Activated CD4-positive, CD25-positive, alpha-beta regulatory T cell treated with anti-CD3 and anti-CD28 coated beads, Interleukin-2, amount 50 U/mL, for 24 hours (primary cell): ENCODE data around the gene FAR2.
"Not testable (repeated sequence)": the region's sequence is repeated elsewhere in the genome, so short reads cannot be mapped to it uniquely, and the experiment has no call there.

ENCODE experiments used
- ATAC-seq, 2 donors: fragments of 150-1000 bp; cut with Tn5 transposase; one replicate each; pipeline ENCODE4 v1.10.0; 2021; ENCODE audit warnings: mild to moderate bottlenecking in 1 of 2, moderate library complexity in 1 of 2

The FAR2 gene

DNA sequence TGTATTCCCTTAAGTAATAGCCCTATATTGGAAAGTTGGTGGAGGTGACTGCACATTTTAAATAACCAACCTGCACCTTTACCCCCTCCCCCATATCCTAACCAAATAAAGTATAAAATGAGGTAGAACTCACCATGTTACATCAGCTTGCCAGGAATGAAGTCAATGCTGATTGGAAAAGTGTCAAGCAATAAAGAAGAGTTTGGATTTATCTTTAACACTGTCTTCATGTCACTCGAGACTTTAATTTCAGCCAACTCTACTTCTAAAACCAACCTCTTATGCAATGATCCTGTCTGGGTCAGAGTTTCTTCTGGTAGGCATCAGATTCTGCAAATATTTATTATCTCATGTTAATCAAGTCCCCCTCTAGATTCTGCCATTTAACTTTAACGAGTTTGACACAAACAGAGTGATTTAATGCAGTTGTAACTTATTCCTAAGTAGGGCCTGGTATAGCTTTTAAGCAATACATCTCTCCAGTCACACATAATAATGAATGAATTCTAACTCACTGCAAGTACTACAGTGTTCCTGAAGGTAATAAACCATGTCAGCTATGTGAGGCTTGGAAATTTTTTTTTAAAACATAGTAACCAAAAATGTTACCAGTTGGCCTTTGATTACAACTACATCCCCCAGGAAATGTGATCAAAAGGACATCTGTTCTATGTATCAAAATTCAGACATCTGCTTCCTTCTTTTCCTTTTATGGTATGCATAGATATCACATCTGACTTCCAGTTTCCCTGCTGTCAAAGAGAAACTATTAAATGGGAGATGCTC is 133.1 kb downstream of the FAR2 start:
- no peak for ATAC-seq

DNA sequence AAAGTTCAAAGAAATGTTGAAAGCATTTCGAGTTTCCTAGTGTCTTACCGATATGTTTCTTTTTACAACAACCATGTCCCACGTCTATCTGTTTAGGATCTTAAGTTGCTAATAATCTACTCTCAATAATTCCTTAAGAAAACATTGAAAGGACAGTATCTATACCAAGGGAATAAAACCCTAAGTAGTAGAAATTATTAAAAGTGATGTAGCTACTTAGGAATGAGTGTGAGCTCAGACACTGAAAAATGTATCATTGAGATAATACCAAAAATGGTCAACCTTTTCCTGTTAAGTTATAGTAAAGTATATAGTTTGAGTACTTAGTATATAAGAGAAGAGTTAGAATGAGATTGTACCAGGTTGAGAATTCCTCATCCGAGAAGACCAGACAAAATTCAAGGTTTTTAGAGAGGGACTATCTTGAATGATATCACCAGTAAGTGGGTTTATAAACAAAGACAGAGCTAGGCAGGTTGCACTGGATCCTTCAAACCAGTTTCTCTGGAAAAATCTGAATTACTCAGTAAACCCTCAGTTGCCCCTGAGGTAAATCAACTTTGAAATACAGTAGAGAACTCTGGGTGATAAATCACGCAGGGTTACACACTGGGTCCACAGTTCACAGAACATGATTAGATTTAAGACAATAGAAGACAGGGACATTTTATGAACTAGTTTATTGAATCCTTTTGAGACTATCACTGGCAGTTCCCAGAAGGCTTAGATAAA is 135.1 kb downstream of the FAR2 start:
- no peak for ATAC-seq

DNA sequence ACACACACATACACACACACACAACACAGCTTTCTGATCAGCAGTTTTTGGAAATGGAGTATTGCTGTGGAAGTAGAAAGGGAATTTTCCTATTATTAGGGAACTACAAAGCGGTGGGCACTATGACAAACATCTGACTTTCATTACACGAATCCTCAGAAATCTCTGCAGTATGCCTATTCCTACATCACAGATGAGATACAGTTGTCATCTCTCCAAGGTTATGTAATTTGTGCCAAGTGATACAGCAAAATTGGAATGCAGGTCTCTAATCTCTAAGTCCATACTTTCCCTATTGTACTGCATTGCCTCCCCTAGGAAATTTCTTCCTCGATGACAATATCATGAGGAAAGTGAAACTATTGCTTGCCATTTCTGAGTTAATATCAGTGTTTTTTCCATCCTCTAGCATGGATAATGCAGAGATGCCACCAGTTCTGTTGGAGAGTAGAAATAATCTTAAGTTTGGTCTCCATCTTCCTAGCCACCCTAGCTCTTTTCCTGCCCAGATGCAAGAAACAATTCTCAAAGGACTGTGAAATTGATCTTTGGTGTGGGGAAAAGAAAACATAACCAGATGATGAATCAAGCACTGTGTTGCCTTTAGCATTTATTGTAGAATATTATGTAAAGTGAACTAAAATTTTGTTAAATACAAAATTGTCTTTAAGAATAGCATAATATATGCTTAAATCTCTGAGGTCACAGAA is 137.2 kb downstream of the FAR2 start:
- ATAC-seq = no peak

DNA sequence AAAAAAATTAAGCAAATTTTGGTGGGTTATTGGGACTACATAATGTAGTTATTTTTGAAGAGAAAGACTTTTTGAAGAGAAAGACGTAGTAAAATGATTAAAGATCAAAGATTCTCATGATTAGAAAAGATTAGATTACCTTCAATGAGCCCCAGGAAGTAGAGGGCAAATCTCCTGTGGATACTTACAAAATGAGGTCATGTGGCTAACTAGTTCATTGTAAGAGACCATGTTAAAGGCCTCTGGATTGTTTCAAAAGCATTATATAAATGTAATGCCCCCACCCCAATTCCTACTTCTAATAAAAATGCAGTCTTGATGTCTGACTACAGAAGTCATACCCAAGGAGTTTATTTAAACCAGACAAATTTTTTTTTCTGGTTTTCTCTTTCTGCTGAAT is 138.5 kb downstream of the FAR2 start:
- ATAC-seq = no peak

DNA sequence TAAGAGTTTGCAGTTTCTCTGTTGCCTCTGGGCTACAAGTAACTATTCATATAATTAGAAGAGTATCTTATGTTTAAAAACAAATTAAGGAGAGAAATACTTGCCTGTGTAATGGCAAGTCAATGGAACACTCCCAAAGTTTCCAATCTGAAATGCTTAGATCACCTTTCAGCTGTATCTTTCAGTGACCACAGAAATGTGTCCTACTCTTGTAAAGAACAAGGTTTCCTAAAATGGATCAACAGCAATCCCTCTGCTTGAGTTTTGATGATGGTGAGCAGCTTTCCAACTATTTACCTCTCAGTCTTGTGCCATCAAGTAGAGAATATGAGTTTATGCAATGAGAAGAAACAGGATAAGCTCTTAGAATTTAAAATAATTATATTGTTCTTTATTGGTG is 139.0 kb downstream of the FAR2 start:
- ATAC-seq = no peak

DNA sequence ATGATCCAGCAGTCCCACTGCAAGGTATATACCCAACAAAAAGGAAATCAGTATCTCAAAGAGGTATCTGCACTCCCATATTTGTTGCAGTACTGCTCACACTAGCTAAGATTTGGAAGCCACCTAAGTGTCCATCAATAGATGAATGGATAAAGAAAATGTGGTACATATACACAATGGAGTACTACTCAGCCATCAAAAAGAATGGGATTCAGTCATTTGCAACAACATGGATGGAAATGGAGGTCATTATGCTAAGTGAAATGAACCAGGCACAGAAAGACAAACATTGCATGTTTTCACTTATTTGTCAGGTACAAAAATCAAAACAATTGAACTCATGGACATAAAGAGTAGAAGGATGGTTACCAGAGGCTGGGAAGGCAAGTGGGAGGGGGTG is 141.4 kb downstream of the FAR2 start:
- ATAC-seq = not testable (repeated sequence)

DNA sequence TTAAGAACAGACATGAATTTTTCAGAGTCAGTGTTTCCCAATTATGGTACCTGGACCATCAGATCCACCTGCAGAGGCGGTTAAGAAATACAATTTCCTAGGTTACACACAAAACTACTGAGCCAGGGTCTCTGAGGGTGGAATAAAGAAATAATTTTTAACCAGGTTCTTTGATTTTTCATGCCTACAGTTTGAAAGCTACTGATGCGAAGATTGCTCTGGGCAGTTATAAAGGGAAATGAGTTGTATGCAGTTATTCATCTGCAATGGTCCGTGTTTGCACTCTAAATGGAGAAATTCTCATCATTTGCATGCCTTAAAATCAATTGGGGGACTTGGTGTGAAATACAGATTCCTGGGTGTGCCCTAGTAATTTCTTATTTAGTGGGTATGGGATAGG is 142.1 kb downstream of the FAR2 start:
- ATAC-seq = no peak

DNA sequence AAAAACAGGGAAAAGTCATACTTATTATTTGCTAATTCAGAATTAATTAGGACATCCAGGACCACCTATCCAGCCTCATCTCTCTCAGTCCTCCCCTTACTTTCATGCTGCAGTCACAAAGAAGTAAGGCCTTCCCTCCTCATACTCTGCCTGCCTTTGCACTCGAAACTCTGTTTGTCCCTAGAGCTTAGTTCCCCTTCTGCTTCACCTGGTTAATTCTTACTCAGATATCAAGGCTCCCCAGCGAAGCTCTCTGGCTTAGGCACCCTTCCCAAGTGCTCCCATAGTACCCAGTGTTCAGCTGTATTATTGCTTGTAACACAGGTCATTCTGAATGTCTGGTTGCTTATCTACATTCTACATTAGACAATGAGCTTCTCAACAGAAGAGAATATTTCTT is 150.6 kb downstream of the FAR2 start:
- ATAC-seq = no peak

DNA sequence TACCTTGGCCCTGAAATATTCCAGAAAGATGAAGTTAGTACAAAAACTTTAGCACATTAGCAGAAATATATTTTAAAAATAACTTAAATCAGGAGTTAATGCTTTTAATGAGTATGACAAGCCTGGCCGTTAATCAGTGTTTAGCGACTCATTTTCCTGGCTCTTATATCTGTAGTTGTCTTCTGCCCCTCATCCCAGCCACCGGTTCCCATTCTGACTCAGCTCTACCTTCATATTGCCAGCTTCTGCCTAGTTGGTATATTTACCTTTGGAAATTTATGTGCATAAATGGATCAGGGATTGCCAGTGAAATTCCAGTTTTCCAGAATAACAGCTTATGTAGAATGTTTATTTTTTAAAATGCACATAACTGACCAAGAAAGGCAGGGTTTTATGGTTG is 152.0 kb downstream of the FAR2 start:
- no peak for ATAC-seq

DNA sequence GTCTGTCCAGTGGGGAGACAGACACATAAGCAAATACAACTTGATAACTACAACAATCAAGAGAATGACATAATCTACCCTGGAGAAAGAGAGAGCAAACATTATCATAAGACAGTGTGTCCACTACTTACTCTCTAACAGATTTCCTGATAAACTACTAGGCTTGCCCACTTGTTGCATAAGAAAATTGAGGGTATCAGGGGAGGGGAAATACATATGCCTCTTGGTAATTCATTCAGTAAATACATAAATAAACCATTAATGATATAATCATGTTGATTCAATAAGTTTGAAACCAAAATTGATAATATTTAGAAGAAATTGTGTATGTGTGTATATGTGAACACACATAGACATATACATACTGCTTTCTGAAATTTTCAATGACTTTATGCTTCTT is 155.3 kb downstream of the FAR2 start:
- ATAC-seq = no peak

DNA sequence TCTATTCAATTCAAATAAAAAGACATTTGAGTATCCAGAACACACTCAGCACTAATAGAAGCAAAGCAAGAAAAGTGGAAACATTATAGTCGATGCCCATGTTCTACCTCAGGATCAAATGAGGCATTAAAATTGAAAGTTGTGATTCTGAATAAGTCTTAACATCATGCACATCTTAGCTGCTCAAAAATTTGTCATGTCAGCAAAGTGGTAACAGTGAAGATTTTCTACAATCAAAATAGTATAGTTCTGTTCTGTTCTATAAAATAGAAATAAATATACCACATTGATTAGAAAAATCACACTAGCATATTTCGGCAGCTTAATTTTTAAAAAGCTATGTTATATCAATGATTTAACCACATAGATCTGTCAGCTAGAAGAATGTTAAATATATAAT is 157.2 kb downstream of the FAR2 start:
- ATAC-seq = no peak

DNA sequence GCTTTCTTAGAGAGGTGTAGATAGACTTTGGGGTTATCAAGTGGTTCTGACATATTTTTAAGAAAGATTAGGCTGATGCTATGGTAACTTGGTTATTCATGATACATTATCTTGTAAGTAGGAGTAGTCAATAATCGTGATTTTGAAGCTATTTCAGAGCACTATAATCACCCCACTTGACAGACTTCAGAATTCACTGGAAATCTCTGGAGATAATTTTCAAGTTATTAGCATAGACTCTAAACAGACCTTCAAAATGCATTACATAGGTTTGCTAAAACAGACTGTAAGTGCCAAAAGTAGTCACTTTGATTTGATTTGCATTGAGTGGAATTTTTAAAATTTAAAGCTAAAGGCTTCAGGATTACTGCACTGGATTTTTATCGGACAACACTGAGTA is 157.6 kb downstream of the FAR2 start:
- ATAC-seq = no peak

DNA sequence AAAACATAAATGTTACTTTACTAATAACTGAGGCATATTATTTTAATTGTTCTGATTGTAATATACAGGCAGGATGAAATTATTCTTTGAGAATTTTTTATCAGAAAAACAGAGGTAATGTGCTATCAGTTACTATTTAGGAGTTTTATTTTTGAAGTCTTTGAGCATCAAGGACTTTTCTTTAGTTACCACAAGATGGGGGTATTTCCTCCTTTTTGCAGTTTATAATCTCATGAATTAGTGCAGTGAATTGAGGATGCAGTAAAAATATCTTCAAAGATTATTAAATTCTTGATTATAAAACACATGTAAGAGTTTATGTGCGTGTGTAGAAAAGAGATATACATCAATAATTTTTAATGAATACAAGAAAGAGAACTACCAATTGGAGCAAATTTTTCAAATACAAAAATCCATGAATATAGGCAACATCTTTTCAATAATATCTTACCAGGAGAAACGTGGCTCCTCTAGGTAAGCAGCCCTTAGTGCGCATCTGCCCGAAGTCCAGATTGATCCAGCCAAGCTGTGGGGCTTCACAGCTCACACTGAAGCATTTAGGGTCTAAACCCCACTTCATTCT is 160.3 kb downstream of the FAR2 start:
- ATAC-seq = no peak

DNA sequence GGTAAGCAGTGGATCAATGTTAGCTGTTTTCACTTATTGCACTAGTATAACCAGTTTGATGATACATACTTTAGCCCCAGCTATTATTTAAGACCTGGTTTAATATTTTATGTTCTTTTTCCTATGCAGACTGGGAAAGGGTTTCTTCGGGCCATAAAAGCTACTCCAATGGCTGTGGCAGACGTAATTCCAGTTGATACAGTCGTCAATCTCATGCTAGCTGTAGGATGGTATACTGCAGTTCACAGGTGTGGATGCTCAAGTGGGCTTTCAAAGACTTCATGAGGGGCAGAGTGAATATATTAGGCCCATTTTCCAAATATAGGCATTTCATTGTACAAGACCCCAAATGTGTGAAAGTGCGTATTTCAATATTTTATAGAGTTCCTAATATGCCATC is 161.8 kb downstream of the FAR2 start:
- no peak for ATAC-seq

DNA sequence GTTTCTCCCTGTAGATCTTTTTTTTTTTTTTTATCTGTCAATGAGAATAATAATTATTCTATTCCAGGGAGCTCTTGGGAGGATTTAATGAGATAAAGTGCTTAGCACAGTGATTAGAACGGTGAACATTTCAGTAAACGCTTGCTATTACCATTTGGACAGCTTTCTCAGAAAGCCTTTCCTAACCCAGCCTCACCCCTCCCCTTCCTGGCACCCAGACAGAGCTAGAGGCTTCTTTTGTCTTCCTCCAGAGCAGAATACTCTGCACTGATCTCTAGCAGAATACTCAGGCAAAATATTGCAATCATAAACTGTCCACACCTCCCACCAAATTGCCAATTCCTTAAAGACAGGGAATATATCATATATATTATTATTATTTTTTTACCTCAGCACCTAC is 165.3 kb downstream of the FAR2 start:
- no peak for ATAC-seq

DNA sequence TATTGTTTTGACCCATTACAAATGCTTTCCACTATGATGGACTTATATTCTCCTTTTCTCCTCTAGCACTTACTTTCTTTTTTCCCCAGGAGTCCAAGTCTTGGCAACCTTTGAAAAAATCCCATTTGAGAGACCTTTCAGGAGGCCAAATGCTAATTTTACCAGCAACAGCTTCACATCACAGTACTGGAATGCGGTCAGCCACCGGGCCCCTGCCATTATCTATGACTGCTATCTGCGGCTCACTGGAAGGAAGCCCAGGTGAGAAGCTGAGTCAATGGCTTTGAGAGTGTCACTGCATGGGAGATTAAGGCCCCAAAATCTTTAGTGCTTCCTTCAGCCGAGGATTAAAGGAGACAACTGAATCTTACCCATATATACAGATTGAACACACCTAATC is 167.7 kb downstream of the FAR2 start:
- ATAC-seq = no peak

DNA sequence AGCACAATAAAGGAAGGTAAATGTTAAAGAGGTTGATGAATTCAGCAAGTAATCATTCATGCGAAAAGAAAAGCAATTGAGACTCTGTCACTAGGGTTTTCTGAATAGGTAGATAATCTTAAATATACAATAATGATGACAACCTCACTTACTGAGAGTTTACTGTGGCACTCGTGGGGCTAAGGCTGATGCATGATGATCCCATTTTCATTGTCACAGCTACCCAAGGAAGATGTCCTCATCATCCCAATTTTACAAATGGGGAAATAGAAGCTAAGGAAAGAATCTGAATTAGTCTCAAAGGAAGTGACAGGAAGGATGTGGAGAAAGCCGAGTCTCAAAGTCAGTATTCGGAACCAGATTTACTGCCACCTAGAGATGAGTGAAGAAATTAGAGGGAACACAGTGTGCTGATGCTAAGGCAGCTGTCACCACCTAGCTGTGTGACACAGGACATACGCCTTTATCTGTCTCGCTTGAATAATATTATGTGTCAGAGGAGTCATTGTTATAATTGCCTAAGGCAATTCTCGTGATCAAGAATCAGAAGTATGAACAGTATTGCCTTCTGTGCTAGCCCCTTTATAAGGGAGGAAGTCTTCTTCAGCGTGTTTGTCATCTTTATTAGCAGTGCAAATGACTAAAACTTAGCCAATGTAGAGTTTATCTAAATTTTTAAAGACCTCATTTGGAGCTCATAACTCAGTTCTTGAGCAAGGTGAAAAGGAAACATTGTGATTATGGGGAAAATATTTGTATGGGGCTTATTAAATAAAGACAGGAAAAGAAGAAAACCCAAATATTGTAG is 168.7 kb downstream of the FAR2 start:
- peak; percentile 97 to 98 for ATAC-seq

DNA sequence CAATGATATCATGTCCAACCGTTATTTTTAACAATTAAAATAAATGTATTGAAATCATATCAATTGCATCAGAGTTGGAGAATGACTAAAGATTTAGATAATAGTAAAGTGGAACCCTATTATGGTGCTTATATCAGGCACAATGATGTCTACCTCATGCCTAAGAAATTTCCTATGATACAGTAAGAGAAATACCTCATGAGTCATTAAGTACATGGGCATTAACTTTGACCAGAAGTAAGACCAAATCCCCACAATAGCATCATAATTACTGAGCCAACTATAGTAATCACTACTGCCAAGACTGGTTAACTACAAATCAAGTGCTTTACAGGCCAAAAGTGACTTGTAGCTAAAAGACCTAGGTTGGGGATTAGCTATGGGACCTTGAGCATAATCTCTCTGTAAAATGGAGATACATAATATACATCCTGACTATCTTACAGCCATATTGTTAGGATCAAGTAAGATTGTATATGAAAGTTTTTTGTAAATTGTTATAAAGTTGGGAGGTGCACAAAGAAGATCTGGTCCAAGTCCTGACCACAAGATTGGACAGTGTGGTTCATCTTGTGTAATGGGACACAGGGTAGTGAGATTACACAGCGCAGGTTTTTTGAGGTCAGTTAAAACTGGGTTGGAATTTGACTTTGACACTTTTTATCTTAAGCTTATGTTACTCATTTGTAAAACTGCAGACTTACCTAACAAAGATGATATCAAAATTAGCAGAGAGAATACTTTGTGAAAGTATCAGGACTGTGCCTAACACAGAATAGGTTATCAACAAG is 171.4 kb downstream of the FAR2 start:
- ATAC-seq = no peak

DNA sequence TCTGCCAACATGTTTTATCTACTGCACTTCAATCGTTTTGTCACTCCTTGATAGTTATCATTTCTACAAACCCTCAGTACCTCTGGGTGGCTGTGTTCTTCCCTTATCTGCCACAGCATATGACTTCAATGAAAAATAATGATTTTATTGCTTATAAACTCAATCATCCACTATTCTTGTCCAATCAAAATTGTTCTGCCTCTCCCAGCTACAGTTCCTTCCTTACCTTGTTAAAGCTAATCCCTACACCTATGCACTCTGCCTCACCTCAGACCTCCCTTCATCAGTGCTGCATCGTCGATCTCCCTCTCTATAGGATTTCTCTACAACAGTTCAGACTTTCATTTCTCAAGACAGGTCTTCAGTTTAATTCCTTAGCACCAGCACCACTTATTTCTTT is 173.1 kb downstream of the FAR2 start:
- ATAC-seq = no peak

DNA sequence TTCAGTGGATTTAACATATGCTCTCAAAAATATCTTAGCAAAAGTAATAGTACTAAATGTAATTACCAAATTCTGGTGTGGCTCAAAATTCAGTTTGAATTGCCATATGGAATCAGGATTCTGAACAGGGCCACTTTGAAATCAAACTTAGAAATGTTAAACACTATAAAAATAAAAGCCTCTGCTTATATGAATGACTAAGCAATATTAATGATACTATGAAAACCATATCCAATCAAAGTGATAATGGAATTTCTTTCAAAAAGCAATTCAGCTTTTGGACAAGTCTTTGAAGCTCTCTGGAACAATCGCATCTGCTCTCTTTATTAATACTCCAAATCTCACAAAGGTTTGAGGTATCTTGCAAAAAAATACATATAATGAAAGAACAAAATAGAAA is 180.3 kb downstream of the FAR2 start:
- no peak for ATAC-seq

DNA sequence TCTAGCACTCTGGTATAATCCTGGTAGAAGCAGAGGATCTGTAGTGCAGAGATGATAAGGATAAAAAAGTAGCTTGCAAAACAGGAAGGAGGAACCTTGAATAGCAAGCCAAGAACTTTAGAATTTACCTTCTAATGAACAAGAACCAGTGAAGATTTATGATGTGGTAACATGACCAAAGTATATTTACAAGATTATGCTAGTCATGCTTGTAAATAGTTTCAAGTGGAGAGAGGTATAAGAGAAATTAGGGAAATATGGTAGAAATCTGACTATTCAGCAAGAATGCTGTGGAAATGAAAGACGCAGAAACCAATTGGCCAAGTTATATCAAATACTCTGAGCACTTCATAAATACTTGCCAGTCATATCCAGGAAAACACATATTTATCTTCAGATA is 184.1 kb downstream of the FAR2 start:
- ATAC-seq = no peak

DNA sequence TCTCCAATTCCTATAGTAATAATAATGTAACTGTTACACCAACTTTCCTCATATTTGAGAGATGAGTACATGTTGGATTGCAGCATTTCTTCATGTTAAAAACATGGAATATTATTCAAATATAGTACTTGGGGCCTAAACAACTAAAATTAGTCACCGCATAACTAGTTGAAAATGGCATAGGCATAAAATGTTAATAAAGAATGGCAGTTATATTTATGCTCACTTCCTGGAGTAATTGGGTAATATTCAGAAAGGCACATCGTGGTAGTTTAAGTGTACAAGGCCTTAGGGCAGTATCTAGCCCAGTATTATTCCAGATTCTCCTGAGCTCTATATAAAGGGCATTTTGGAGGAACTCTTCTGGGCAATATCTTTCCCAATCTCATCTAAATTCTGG is 185.9 kb downstream of the FAR2 start:
- no peak for ATAC-seq
